Astrocyte of the cerebellum (primary cell): Measurements from ENCODE around the gene CCDC59.

Experiments used
- DNase-seq: peaks from one replicate; pipeline ENCODE4 v3.0.0-alpha.2; 2011; ENCODE audit warnings: low read depth
- H3K4me3 ChIP-seq: 2 replicates; pipeline ENCODE4 v1.5.1; 2011; ENCODE audit warnings: mild to moderate bottlenecking, low read depth, low read length, moderate library complexity
- in situ Hi-C: cut with HindIII; loops from 2 replicates; pipeline ENCODE4 v1.10.0; 2017; ENCODE audit warnings: low sequenced_read_pairs
- TF ChIP-seq, protein P1 (sequence below): IDR thresholded peaks from 2 replicates; pipeline ENCODE4 v1.5.1; 2012; ENCODE audit warnings: low read length, low read depth, moderate library complexity, mild to moderate bottlenecking; ENCODE audit errors: missing control alignments

The CCDC59 gene

DNA sequence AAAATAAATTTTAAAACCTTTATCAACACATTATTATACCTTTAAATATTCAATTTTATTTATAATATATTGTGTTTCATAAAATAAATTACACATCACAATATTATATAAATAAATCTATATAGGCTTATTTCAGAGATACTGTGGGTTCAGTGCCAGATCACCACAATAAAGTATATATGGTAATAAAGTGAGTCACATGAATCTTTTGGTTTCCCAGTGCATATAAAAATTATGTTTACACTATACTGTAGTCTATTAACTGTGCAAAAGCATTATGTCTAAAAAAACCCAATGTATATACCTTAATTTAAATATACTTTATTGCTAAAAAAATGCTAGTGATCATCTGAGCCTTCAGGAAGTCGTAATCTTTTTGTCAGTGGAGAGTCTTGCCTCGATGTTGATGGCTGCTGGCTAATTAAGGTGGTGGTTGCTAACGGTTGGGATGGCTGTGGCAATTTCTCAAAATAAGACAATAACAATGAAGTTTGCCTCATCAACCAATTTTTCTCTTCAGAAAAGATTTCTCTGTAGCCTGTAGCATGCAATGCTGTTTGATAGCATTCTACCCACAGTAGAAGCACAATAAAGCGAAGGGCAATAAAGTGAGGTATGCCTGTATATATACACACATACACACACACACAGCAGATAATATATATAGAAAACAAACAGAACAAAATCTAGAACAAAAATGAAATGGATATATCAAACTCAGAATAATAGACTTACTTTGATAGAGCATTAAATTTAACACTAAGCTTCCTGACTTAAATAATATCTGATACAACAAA is 32.4 kb downstream of the CCDC59 start:
- TF ChIP-seq, protein P1, sequence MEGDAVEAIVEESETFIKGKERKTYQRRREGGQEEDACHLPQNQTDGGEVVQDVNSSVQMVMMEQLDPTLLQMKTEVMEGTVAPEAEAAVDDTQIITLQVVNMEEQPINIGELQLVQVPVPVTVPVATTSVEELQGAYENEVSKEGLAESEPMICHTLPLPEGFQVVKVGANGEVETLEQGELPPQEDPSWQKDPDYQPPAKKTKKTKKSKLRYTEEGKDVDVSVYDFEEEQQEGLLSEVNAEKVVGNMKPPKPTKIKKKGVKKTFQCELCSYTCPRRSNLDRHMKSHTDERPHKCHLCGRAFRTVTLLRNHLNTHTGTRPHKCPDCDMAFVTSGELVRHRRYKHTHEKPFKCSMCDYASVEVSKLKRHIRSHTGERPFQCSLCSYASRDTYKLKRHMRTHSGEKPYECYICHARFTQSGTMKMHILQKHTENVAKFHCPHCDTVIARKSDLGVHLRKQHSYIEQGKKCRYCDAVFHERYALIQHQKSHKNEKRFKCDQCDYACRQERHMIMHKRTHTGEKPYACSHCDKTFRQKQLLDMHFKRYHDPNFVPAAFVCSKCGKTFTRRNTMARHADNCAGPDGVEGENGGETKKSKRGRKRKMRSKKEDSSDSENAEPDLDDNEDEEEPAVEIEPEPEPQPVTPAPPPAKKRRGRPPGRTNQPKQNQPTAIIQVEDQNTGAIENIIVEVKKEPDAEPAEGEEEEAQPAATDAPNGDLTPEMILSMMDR = no peak
- H3K4me3 ChIP-seq = no peak overlapping the region
- in situ Hi-C loops = no loop called here
- no peak for DNase-seq

DNA sequence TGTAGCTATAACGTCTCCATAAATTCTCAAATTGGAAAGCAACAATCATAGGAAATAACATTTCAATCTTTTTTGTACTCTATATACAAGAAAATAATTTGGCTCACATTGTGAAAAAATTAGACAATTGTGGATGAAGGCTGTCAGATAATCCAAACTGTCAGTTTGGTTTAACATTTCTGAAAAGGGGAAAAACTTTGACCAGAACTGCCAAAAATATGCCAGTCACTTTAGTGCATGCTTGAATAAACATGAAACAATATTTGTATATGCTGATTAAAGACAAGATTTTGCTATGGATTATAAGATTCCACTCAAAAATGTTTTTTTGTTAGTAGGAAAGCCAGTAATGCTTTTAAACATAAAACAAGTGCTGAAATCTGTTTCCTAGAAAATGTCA is 38.9 kb downstream of the CCDC59 start:
- no peak for DNase-seq
- in situ Hi-C loops = no loop called here
- H3K4me3 ChIP-seq = no peak overlapping the region
- TF ChIP-seq, protein P1 = no peak

DNA sequence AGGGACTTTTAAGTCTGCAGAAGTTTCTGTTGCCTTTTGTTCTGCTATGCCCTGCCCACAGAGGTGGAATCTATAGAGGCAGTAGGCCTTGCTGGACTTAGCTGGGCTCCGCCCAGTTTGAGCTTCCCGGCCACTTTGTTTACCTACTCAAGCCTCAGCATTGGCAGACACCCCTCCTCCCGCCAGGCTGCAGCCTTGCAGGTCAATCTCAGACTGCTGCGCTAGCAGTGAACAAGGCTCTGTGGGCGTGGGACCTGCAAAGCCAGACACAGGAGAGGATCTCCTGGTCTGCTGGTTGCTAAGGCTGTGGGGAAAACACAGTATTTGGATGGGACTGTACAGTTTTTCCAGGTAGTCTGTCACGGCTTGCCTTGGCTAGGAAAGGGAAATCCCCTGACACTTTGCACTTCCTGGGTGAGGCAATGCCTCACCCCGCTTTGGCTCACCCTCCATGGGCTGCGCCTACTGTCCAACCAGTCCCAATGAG is 43.7 kb downstream of the CCDC59 start:
- H3K4me3 ChIP-seq = no peak overlapping the region
- in situ Hi-C loops = no loop called here
- DNase-seq = no peak
- TF ChIP-seq, protein P1 = no peak
